ENCODE measurements around the gene SEPTIN8.

The SEPTIN8 gene

DNA sequence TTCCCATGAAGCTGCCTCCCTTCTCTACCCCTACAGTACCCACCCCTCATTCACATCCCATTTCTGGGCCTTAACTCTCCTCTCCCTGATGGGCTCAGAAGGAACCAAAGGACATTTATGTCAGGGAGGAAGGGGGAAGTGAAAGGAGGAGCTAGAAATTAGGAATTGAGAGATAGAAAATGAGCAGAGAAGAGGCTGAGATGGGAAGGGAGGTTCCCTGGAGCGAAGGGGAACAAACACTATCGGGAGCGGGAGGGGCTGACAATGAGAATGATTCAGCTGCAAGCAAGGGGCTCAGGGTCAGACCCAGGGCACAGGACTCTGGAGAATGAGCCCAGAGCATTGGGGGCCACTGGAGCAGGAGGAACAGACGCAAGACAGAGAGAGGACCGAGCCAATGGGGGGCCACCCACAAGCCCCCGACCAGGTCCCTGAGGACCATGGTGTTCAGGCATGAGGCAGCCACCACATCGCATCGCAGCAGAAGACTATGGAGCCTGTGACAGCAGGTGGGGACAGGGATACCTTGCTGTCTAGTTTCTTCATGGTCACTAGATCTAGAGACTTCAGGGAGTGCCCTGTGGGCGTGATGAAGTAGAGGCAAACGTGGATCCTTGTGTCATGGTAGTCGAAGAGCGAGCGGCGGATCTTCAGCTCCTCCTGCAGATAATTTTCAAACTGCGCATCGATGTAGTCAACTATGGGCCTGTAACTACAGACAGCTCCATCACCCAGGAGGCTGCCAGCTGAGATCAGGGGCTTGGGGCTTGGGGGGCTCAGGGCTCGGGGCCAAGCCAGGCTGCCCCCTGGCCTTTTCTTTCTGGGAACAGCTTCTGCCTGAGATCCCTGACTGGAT lies 13.6 kb downstream of the SEPTIN8 start:
- DNase-seq (ENCODE audit: insufficient read length, low spot score) (no peak), FAIRE-seq (no peak)
- TF ChIP-seq POLR2AphosphoS5 (IDR thresholded peaks at IDR 0.05; ENCODE audit: low read depth, low read length) (no peak), POLR2A (IDR thresholded peaks at IDR 0.05; ENCODE audit: low read depth, low read length) (no peak)

DNA sequence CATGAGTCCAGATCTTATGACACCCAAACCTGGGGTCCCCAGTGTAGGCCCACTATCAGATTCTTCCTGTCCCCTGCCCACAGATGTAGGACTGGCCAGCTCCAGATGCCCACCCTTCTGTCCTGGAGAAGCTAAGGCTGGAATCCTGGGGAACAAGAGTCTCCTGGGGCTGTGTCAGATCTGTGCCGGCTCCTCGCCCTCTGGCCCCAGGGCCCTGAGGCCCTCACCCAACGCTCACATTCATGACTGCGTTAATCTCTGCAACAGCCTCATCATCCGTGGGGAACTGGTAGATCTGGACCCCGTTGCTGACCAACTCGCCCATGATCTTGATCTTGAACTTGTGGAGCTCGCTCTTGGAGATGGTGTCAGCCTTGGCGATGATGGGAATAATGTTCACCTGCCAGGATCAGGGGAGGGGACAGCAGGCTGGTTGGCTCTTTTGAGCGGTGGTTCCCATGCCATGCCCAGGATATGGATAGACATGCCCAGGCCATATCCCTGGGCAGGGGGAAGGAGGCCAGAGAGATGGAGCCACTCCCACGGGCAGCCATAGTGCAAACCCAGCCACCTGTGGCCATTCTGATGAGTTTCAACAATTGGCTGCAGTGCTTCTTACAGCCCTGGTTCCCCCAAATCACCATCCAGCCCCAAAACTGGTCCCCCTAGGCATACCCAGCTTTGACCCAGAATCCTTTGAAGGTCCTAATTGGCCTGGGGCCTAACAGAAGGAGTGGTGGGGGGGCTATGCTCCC lies 14.6 kb downstream of the SEPTIN8 start:
- FAIRE-seq (no peak), DNase-seq (ENCODE audit: insufficient read length, low spot score) (no peak)
- TF ChIP-seq POLR2AphosphoS5 (IDR thresholded peaks at IDR 0.05; ENCODE audit: low read depth, low read length) = no peak
- TF ChIP-seq POU2F2 (IDR thresholded peaks at IDR 0.05; ENCODE audit: low read depth, low read length) = no peak
- TF ChIP-seq POLR2A (IDR thresholded peaks at IDR 0.05; ENCODE audit: low read depth, low read length) = no peak
- no peak for TF ChIP-seq SPI1 (IDR thresholded peaks at IDR 0.05; ENCODE audit: low read depth, low read length)

DNA sequence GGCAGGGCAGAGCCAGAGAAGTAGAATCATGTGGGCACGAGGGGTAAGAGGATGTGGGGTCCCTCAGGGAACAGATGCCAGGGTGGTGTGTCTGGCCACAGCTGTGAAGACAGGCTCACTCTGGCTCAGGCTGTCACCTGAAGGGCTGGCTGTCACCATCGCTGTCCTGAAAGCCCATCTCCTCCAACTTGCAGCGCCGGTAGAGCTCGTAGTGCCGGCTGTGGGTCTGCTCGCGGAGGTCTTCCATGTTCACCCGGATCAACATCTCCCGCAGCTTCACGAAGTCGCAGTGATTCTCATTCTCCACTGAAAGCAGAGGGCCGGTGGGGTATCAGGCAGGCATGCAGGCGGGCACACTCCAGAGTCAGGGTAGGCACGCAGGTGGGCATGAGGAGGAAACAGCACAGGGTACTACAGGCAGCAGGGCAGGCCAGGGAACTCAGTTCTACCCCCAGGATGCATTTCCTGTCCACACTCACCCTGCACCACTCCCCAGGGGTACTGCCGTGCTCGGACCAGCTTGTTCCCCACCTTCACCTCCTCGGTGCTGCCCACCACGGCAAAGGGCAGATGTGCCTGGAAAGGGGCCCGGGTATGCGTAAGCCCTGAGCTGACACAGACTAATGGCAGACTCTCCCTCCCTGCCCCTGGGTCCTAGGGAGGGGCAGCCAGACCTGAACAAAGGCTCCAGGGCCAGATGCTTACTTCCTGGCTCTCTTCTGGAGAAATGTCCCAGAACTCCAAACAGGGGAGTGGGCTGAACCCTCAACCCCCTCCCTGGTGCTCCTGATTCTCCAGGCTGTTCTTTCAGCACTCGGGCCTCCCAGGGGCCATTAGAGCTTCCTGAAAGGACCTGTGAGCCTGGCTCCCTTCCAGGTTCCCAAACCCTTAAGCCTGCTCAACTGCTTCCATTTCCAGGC lies 15.5 kb downstream of the SEPTIN8 start:
- DNase-seq (ENCODE audit: insufficient read length, low spot score) (no peak), FAIRE-seq (no peak)
- TF ChIP-seq POU2F2 (IDR thresholded peaks at IDR 0.05; ENCODE audit: low read depth, low read length) (no peak), POLR2AphosphoS5 (IDR thresholded peaks at IDR 0.05; ENCODE audit: low read depth, low read length) (no peak), PAX5 (IDR thresholded peaks at IDR 0.05; ENCODE audit: insufficient read depth, low read length, severe bottlenecking) (no peak), POLR2A (IDR thresholded peaks at IDR 0.05; ENCODE audit: low read depth, low read length) (no peak), TAF1 (IDR thresholded peaks at IDR 0.05; ENCODE audit: low read depth, low read length) (no peak), SPI1 (IDR thresholded peaks at IDR 0.05; ENCODE audit: low read depth, low read length) (no peak)

DNA sequence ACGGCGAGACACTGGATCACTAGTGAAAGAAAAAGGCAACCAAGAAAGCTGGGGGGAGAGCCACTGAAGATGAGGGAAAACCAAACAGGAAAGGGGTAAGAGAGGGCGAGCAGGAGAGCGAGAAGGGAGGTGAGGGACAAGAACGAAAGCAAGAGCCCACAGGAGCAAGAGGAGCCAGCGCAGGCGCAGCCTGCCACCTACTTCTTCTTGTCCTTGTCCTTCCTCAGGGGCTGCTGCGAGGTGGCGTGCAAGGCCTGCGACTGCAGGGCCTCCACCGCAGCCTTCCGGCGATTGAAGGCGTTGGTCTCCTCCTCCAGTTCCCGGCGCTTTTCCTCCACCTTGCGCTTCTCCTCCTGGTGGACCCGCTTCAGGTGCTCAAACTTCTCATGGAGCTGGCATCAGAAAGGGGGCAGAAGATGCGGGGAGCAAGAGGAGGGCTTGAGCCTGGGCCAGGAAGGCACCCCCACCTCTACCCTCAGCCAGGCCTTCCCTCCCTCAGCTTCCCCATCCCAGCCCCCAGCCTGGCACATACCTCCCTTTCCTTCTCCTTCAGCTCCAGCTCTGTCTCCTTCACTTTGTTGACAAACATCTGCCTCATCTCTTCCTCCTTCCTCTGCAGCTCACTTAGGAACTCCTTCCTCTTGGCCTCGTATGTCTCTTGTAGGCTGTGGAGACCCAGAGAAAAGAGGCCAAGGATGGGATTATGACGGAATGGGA lies 16.3 kb downstream of the SEPTIN8 start:
- DNase-seq (ENCODE audit: insufficient read length, low spot score) = no peak
- no peak for FAIRE-seq
- TF ChIP-seq POLR2AphosphoS5 (IDR thresholded peaks at IDR 0.05; ENCODE audit: low read depth, low read length) (no peak), POU2F2 (IDR thresholded peaks at IDR 0.05; ENCODE audit: low read depth, low read length) (no peak), PAX5 (IDR thresholded peaks at IDR 0.05; ENCODE audit: insufficient read depth, low read length, severe bottlenecking) (no peak), SPI1 (IDR thresholded peaks at IDR 0.05; ENCODE audit: low read depth, low read length) (no peak), TAF1 (IDR thresholded peaks at IDR 0.05; ENCODE audit: low read depth, low read length) (no peak), POLR2A (IDR thresholded peaks at IDR 0.05; ENCODE audit: low read depth, low read length) (no peak)

DNA sequence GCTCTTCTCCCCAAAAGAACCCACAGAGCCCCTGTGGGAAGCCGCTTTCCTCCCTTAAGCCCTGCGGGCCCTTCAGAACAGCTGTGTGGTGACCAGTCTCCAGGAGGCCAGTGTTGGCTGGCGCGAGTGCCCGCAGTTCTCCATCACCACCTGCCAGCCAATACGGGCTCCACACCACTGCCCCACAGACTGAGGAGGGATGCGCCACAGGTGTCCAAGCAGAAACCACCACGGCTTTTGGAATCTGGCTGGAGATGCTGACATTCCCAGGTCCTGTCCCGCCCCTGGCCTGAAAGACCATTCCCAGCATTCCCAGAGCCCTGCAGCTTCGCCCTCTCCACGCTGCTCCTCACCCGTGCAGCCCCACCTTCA lies 17.0 kb downstream of the SEPTIN8 start:
- FAIRE-seq = no peak
- DNase-seq (ENCODE audit: insufficient read length, low spot score) = no peak
- TF ChIP-seq SPI1 (IDR thresholded peaks at IDR 0.05; ENCODE audit: low read depth, low read length) (no peak), POLR2AphosphoS5 (IDR thresholded peaks at IDR 0.05; ENCODE audit: low read depth, low read length) (no peak)

DNA sequence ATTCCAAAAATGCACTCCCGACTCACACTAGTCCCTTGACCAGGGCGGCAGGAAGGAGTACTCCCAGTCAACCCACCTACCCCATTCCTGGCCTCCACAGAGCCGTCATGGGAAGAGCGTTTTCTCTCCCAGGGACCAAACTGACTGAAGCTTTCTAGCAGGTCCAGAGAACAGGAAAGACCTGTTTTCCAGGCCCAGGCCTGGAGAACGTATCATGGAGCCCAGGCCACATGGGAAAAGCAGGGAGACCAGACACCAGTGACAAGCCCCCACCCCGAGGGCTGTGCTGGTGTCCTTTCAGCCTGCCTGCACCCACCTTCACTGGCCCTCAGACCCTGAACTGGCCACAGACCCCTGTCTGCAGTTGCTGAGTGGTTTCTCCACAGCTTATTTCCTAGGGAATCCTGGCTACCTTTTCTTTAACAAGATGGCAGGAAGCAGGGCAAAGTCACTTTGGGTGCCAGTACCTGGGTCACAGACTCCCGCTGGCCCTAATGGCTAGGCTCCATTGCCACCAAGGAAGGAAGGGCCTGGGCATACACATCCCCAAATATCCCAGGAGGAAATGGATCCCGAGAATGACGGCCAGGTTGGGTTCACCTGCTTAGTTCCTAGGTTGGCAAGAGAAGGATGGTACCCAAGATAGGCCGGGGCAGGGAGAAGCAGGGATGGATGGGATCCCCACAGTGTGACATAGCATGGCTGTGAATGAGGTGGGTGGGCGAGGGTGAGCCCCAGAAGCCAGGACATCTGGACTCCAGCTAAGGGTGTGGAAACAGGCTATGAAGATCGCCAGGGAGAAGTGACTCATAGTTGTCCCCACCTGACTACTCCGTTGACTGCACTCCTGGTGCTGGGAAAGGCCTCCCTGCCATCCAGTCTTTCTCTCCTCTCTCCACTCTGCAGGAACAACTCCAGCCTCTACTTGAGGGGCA lies 17.7 kb downstream of the SEPTIN8 start:
- no peak for FAIRE-seq
- TF ChIP-seq SPI1 (IDR thresholded peaks at IDR 0.05; ENCODE audit: low read depth, low read length) (no peak), POLR2AphosphoS5 (IDR thresholded peaks at IDR 0.05; ENCODE audit: low read depth, low read length) (no peak), PAX5 (IDR thresholded peaks at IDR 0.05; ENCODE audit: insufficient read depth, low read length, severe bottlenecking) (no peak)
- DNase-seq (ENCODE audit: insufficient read length, low spot score) = no peak

DNA sequence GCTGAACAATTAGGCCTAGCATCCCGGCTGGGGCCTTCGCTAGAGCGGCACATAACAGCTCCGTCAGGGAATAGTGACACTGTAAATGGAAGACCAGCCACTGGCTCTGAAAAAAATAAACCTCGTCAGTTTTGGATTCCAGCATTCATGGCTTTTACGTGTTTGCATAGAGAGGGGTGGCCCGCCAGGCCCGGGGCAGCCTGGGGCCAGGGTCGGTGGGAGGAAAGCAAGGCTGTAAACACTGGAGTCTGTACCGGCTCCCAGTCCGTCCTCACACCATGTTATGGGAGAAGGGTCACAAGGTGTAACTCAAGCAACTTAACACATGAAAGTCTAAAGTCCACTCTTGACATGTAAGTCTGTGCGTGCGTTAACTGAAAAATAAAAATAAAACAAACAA lies 18.6 kb downstream of the SEPTIN8 start:
- DNase-seq (ENCODE audit: insufficient read length, low spot score) (no peak), FAIRE-seq (no peak)
- TF ChIP-seq POLR2A (IDR thresholded peaks at IDR 0.05; ENCODE audit: low read depth, low read length) (no peak), POU2F2 (IDR thresholded peaks at IDR 0.05; ENCODE audit: low read depth, low read length) (no peak), TAF1 (IDR thresholded peaks at IDR 0.05; ENCODE audit: low read depth, low read length) (no peak), SPI1 (IDR thresholded peaks at IDR 0.05; ENCODE audit: low read depth, low read length) (no peak), PAX5 (IDR thresholded peaks at IDR 0.05; ENCODE audit: insufficient read depth, low read length, severe bottlenecking) (no peak), POLR2AphosphoS5 (IDR thresholded peaks at IDR 0.05; ENCODE audit: low read depth, low read length) (no peak)

DNA sequence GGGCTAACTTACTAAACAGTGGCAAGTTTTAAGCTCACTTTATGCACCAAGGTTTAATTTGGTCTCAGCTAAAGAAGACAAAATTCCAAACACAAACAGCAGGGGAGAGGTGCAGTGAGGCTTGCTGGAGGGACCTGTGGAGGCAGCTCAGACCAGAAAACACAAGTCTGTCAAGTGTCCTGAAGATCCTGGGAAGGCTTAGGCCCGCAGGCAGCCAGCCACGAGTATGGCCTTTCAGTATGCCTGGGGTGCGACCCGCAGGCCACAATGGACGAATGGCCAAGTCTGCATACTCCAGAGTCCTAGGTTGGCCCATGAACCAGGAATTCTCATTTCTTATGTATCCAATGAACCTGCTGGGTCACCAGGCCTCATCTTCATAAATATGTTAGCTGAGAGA lies 20.5 kb downstream of the SEPTIN8 start:
- DNase-seq (ENCODE audit: insufficient read length, low spot score) (no peak), FAIRE-seq (no peak)
- TF ChIP-seq POU2F2 (IDR thresholded peaks at IDR 0.05; ENCODE audit: low read depth, low read length) (no peak), POLR2AphosphoS5 (IDR thresholded peaks at IDR 0.05; ENCODE audit: low read depth, low read length) (no peak)
